ENCODE data around the gene NRIP1. TPM values are rescaled to one million over a fixed set of nuclear protein-coding genes. Genes with fewer than 3 reads are reported as not detected.

Gene NRIP1
- total RNA-seq, 2 donors from 2014 or later: 29.9 to 35.9 TPM

DNA sequence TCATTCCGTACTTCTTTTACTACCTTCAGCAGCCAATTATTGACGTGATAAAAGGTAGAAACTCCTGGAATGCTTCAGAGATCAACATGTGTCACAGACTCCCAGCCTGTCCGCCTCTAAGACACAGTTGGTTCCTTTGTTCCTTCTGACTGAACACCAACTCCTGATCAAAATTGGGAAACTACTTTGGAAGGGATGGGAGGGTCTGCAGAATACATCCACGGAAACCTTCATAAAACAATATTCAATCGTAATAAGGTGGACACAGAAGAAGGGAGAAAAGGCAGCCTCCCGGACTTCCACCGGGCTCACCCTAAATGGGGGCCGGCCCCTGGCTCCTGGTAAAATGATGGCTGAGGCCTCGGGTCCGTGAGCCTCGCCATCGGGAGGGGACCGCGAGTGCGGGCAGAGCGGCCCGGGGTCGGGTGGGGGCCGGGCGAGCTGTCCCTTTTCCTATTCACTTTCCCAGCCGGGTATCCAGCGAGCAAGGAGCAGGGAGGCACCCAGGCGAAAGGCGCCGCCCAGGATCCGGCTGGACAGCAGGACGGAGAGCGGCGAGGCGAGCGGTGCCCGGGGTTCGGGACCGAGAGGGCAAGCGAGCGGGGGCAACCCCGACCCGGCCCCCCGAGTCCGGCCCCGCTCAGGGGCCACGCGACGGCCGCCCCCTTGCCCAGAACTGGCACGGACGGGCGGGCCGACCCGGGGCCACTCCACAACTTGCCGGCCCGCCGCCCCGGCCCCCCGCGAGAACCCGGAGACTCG is 805 bp downstream of the NRIP1 start:
- H3K4me3 Mint-ChIP-seq: peak overlapping the region; percentile 83
- no peaks in the 10 kb centered on the region for H3K9me3 Mint-ChIP-seq
- no peaks in the 10 kb centered on the region for H3K36me3 ChIP-seq (ENCODE audit: control insufficient read depth, insufficient read depth, low read length)
- peaks cover 58% of the 10 kb centered on the region for H3K4me1 Mint-ChIP-seq
- peak overlapping the region; percentile 98 for H3K4me3 ChIP-seq (ENCODE audit: low read length)
- TF ChIP-seq, protein P1, sequence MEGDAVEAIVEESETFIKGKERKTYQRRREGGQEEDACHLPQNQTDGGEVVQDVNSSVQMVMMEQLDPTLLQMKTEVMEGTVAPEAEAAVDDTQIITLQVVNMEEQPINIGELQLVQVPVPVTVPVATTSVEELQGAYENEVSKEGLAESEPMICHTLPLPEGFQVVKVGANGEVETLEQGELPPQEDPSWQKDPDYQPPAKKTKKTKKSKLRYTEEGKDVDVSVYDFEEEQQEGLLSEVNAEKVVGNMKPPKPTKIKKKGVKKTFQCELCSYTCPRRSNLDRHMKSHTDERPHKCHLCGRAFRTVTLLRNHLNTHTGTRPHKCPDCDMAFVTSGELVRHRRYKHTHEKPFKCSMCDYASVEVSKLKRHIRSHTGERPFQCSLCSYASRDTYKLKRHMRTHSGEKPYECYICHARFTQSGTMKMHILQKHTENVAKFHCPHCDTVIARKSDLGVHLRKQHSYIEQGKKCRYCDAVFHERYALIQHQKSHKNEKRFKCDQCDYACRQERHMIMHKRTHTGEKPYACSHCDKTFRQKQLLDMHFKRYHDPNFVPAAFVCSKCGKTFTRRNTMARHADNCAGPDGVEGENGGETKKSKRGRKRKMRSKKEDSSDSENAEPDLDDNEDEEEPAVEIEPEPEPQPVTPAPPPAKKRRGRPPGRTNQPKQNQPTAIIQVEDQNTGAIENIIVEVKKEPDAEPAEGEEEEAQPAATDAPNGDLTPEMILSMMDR (conservative IDR thresholded peaks at IDR 0.05): no peak
- peaks cover 12% of the 10 kb centered on the region for H3K4me1 ChIP-seq (ENCODE audit: control insufficient read depth, insufficient read depth, low read length)
- H3K27ac Mint-ChIP-seq: peak overlapping the region; percentile 91
- WGBS, 2 experiments (ENCODE audit: insufficient coverage in 1 of 2, insufficient read length in 1 of 2): 0 to 1% methylated on average over 32 to 58 of the region's 58 CpGs
- H3K9ac ChIP-seq (ENCODE audit: extremely low read depth, low read length, poor library complexity, severe bottlenecking): peak overlapping the region; percentile 81
- H3K36me3 Mint-ChIP-seq (ENCODE audit: low read depth): no peaks in the 10 kb centered on the region
- H3K27me3 Mint-ChIP-seq (ENCODE audit: insufficient read depth): no peaks in the 10 kb centered on the region
- peak overlapping the region; percentile 62 for H3K27ac ChIP-seq (ENCODE audit: low read depth, low read length)
- peak; percentile 79 for DNase-seq
- H3K27me3 ChIP-seq (ENCODE audit: control insufficient read depth, insufficient read depth, low read length, poor library complexity, severe bottlenecking): no peaks in the 10 kb centered on the region
- H3K9me3 ChIP-seq (ENCODE audit: control insufficient read depth, low read length): no peaks in the 10 kb centered on the region

DNA sequence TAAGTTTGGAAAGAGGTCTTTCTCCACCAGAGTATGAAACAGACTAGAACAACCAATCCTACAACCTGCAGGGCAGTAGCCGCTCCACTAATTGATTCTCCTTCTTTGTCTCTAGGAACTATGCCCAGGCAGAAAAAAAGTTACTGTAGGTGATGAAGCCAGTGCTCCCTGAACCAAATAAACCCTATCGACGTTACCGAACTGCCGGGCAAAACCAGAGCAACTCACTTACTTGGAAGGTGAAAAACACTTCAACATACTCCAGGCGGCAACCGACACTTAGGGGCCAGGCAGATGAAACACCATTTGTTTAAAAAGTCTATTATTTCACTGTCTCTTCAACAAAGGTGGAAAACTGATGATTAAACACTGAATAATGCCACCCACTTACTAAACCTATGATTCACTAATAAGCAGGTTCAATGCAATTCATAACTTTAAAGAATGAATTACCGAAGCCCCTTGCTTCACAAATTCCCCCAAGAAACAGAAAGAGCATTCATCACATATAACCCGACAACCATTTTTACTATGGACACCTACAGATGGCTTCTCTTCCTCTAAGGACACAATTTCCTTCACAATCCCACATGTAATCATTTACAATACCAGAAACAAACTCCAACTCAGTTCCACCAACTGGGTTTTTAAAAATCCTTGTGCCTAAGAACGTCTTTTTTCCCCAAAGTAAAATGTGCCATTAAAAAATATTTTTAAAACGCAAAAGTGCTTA is 1.6 kb downstream of the NRIP1 start:
- 5 to 6% methylated on average over 9 to 11 of the region's 11 CpGs for WGBS, 2 experiments (ENCODE audit: insufficient coverage in 1 of 2, insufficient read length in 1 of 2)
- TF ChIP-seq, protein P1 (conservative IDR thresholded peaks at IDR 0.05): no peak
- Mint-ChIP-seq H3K27me3 (ENCODE audit: insufficient read depth) (no peaks in the 10 kb centered on the region), H3K9me3 (no peaks in the 10 kb centered on the region), H3K4me1 (peaks cover 64% of the 10 kb centered on the region), H3K4me3 (peak overlapping the region; percentile 83), H3K36me3 (ENCODE audit: low read depth) (no peaks in the 10 kb centered on the region), H3K27ac (peak overlapping the region; percentile 91)
- peak overlapping the region; percentile 62 for H3K27ac ChIP-seq (ENCODE audit: low read depth, low read length)
- peak; percentile 58 for DNase-seq
- H3K27me3 ChIP-seq (ENCODE audit: control insufficient read depth, insufficient read depth, low read length, poor library complexity, severe bottlenecking): no peaks in the 10 kb centered on the region
- no peaks in the 10 kb centered on the region for H3K36me3 ChIP-seq (ENCODE audit: control insufficient read depth, insufficient read depth, low read length)
- H3K9ac ChIP-seq (ENCODE audit: extremely low read depth, low read length, poor library complexity, severe bottlenecking): peak overlapping the region; percentile 81
- peak overlapping the region; percentile 98 for H3K4me3 ChIP-seq (ENCODE audit: low read length)
- no peaks in the 10 kb centered on the region for H3K9me3 ChIP-seq (ENCODE audit: control insufficient read depth, low read length)
- peaks cover 16% of the 10 kb centered on the region for H3K4me1 ChIP-seq (ENCODE audit: control insufficient read depth, insufficient read depth, low read length)

DNA sequence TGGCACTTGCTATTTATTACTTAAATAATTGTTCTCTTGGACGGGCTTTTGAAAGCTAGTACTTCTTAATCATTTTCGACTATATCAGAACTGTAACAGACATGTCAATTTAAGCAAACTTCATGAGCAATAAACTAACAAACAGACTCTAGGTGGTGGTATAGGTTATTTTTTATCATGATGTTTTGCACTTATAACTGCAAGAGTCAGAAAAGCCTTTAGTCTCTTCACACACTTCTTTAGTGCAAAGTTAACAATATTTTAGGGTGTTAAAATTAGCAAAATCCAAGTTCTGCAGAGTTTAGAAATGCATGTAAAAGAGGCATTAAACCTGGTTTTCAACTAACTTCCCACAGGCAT is 2.2 kb downstream of the NRIP1 start:
- H3K9me3 Mint-ChIP-seq: no peaks in the 10 kb centered on the region
- H3K27me3 Mint-ChIP-seq (ENCODE audit: insufficient read depth): no peaks in the 10 kb centered on the region
- Histone ChIP-seq H3K27ac (ENCODE audit: low read depth, low read length) (no peak overlapping the region), H3K27me3 (ENCODE audit: control insufficient read depth, insufficient read depth, low read length, poor library complexity, severe bottlenecking) (no peaks in the 10 kb centered on the region), H3K9me3 (ENCODE audit: control insufficient read depth, low read length) (no peaks in the 10 kb centered on the region), H3K4me1 (ENCODE audit: control insufficient read depth, insufficient read depth, low read length) (peaks cover 22% of the 10 kb centered on the region), H3K4me3 (ENCODE audit: low read length) (peak overlapping the region; percentile 98), H3K36me3 (ENCODE audit: control insufficient read depth, insufficient read depth, low read length) (no peaks in the 10 kb centered on the region), H3K9ac (ENCODE audit: extremely low read depth, low read length, poor library complexity, severe bottlenecking) (peak overlapping the region; percentile 81)
- WGBS, 2 experiments (ENCODE audit: insufficient coverage in 1 of 2, insufficient read length in 1 of 2): 20 to 58% methylated on average over 1 to 2 of the region's 2 CpGs
- TF ChIP-seq, protein P1 (conservative IDR thresholded peaks at IDR 0.05): no peak
- peaks cover 70% of the 10 kb centered on the region for H3K4me1 Mint-ChIP-seq
- no peak for DNase-seq
- H3K27ac Mint-ChIP-seq: peak overlapping the region; percentile 91
- peak overlapping the region; percentile 83 for H3K4me3 Mint-ChIP-seq
- H3K36me3 Mint-ChIP-seq (ENCODE audit: low read depth): no peaks in the 10 kb centered on the region
